HG03039 (cell line): ENCODE measurements around the gene MAP3K7CL.
A peak's percentile ranks its signal among the peaks of the same experiment; 100 is the strongest.

Source experiments
- ATAC-seq: cut with Tn5 transposase; IDR thresholded peaks from one replicate; pipeline ENCODE4 v1.9.1; 2021; ENCODE audit warnings: mild to moderate bottlenecking, moderate library complexity; ENCODE audit not compliant: unreplicated experiment

MAP3K7CL gene

DNA sequence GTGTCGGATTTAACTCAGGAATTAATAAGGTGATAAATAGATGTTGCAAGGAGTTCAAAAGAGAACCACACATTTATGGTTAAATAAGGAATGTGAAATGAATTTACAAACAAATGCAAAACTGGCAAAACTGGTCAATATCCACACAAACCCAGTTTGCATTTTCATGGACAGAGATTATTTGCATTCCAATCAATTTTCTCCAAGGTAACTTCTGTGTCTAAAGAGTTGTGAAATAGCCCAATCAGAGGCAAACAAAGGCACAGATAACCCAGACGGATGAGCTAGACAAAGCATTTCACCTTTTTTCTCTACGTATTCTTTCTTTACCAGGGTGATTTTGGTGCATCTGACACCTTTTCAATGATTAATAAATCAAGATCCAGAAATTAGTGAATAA lies 63.9 kb downstream of the MAP3K7CL start:
- ATAC-seq = no peak

GRCh38 chr21:29194847-29195246 lies 64.4 kb downstream of the MAP3K7CL start:
- ATAC-seq = no peak

GRCh38 chr21:29195981-29196669 lies 65.7 kb downstream of the MAP3K7CL start:
- peak; percentile 89 for ATAC-seq

DNA sequence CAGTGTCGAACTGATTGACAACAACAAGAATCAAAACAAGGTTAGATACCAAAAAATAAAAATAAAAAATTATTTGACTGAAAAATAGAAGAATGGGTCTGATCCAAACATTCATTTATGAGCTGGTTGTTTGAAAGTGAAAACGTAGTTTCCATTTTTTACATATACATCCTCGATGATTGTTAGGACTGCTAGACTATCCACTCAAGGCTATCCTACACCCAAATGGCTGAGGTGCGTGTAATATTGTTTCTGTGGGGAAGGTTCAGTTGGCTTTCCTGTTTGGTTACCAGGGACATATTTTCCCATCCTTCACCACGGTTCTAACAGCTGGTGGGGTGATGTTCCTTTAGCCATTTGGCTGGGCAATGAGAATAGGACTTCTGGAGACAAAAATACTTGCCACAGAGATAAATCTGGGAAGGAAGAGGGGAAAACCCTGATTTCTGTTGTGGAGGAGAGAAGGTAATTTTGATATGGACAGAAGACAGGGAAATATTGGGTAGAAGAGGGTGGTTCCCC lies 66.3 kb downstream of the MAP3K7CL start:
- peak; percentile 12 for ATAC-seq

- no peak for ATAC-seq
These were observed 70.7 kb downstream of the MAP3K7CL start for GRCh38 chr21:29201186-29201585.

DNA sequence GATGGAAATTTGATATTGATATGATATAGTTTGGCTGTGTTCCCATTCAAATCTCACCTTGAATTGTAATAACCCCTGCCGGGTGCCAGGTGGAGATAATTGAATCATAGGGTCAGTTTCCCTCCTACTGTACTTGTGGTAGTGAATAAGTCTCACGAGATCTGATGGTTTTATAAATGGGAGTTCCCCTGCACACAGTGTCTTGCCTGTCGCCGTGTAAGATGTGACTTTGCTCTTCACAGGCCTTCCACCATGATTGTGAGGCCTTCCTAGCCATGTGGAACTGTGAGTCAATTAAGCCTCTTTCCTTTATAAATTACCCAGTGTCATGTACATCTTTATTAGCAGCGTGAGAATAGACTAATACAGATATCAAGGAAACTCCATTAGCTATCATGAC lies 74.6 kb downstream of the MAP3K7CL start:
- no peak for ATAC-seq

DNA sequence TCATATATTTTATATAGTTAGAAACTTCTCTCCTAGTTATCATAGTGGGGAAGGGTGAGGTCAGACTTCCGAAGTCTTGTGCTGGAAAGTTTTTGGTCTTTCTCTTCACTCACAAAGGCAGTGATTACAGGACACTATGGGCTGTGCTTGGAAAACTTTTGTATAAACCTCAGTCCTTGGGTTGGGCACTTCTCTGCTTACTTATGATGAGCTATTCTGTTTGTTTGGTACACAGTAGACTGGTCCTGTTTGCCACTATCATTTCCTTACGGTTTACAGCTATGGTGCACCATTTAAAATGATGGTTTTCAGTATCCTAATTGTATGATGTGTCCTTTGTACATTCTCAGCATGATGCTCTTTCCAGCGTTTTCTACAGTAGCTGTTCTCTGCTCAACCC lies 75.5 kb downstream of the MAP3K7CL start:
- no peak for ATAC-seq

- ATAC-seq = no peak
These were observed 76.0 kb downstream of the MAP3K7CL start for GRCh38 chr21:29206445-29206844.

GRCh38 chr21:29207201-29207600 lies 76.8 kb downstream of the MAP3K7CL start:
- ATAC-seq = no peak

DNA sequence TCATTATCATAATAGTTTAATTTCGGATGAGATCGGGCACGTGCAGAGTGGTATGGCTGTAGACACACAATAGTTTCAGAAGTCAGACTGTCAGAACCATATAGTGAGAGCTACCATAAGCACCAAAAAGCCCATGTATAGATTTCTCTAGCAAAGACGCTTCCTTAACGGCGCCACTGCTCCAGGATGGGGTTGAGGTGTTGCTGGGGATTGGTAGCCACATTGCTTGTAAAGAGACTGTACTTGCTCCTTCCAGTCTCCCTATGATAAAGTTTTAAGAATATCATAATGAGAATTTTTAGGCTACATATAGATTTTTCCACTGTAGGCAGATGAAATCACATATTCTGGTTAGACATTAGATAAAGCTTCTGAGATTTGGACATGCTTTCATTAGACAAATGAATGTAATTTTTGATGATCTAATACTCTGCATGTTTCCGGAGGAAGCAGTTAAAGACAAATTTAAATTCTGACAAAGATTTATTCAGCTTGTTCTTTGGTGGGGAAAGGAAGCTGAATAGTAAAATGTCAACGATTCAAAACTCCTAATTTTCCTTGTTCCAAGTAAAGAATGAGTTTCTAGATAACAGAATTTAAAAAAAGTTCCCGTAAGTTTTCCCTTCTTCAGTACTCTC lies 77.7 kb downstream of the MAP3K7CL start:
- ATAC-seq = no peak

GRCh38 chr21:29208682-29209059 lies 78.2 kb downstream of the MAP3K7CL start:
- no peak for ATAC-seq

GRCh38 chr21:29209696-29210095 lies 79.3 kb downstream of the MAP3K7CL start:
- no peak for ATAC-seq

DNA sequence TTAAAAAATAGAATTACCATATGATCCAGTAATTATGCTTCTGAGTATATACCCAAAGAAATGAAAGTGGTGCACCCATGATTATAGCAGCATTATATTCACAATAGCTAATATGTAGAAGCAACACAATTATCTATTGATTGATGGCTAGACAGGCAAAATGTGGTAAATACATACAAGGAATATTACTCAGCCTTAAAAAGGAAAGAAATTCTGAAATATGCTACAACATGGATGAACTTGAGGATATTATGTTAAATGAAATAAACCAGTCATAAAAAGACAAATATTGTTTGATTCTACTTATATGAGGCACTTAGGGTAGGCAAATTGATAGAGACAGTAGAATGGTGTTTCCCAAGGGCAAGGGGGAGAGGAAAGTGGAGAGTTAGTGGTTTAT lies 80.8 kb downstream of the MAP3K7CL start:
- ATAC-seq = no peak

- no peak for ATAC-seq
These were observed 82.0 kb downstream of the MAP3K7CL start for GRCh38 chr21:29212446-29212845.

DNA sequence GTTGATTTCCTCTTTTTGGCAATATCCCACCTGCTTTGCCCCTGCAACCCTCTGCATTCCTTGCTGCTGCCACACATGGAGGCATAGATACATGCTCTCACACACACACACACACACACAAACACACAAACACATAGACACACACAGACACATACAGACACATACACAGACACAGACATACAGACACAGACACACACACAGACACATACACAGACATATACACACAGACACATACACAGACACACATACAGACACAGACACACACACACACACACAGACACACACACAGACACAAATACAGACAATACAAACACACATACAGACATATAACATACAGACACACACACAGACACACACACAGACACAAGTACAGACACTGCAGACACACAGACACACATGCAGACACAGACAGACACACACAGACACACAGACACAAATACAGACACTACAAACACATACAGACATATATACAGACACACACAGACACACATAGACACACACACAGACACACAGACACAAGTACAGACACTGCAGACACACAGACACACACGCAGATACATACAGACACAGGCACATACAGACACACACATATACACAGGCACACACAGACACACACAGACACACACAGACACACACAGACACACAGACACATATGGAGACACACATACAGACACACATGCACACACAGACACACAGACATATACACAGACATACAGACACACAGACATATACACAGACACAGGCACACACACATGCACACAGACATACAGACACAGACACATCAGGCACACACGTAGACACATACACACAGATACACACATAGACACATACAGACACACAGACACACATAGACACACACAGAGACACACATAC lies 83.3 kb downstream of the MAP3K7CL start:
- no peak for ATAC-seq

DNA sequence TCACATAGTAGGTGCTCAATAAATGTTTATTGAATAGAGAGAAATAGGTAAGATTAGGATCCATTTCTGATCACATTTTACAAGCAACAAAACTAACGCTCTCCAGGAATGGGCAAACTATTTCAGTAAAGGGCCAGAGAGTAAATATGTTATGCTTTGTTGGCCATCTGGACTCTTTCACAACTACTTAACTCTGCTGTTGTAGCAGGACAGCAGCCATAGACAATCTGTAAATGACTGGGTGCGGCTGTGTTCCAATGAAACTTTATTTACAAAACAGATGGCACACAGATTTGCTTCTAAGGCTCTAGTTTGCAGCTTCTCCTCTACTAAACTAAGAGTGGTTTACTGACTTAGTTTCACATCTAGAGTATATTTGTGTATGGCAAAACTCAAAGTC lies 85.3 kb downstream of the MAP3K7CL start:
- no peak for ATAC-seq

DNA sequence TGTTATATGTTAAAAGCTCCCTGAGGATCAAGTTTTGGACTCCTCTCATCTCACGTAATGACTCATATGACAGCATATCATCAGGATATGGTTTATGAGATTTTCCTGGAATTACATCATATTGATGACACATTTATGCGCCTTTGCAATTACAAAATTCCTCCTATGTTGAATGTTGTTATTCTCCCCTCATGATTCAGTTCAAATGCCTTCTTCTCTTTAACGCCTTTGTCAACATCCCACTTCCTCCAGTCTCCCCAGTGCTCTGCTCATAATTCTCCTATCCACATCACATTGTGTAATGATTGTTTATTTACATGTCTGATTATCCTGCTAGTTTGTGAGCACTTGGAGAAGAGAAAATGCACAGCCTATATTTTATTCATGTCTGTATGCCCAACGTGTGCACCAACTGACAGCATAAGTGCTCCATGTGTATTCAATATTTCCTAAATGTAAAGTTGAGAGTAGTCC lies 87.4 kb downstream of the MAP3K7CL start:
- no peak for ATAC-seq

- ATAC-seq = no peak
These were observed 88.3 kb downstream of the MAP3K7CL start for GRCh38 chr21:29218749-29219148.

DNA sequence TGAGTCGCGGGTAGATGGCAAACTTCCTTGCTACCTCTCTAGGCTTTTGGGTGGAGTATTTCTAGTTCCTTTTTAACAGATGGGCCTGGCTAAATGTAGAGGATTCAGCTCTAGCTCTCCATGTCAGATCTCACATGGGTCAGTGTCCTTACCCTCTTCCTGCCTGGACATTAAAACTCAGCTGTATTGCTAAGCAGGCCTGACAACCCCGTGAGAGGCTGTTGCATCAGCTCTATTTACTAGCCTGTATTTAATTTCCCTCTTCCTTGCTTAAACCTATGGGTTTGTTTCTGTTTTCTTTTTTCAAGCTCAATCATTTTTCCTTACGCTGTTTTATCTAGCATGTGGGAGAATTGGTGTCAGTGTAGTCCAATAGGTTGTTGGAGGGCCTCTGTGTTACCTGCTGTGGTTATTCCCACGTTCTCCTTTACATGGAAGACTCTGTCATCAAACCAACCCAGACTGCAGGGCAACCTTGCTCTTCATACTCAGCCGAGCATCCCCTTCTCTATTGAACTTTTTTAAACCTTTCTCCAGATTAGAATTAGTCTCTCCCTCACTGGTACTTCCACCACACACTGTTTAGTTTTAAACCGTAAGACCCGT lies 88.8 kb downstream of the MAP3K7CL start:
- ATAC-seq = no peak

DNA sequence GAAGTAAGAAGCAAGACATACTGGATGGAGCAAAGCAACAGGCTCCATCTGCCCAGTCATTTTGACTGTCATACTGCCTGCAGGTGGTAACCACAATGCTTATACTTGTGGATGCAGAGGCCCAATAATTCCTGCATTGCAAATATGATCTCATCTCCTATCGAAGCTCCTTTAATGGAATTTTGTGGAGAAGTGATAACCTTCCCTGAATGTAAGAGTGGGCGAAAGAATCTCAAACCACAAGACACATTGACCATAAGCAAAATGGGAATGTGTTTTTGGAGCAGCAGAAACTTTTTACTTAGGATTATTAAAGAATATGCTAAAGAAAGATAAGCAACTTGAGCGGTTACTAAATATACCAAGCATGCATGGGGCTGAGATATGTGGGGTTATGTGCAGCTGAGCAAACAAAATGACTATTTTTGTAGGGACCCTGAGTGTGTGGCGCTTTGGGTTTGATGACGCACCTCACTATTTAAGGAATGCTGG lies 90.9 kb downstream of the MAP3K7CL start:
- ATAC-seq = no peak

DNA sequence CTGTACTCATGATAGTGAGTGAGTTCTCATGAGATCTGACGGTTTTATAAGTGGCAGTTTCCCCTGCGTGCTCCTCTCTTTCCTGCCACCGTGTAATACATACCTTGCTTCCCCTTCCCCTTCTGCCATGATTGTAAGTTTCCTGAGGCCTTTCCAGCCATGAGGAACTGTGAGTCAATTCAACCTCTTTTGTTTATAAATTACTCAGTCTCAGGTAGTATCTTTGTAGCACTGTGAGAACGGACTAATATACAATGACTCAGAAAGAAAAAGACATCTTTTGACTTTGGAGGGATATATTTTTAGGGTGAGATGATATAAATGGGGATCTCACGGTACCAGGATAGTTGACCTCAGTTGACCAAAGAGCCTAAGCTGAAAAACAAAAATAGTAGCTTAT lies 93.6 kb downstream of the MAP3K7CL start:
- peak; percentile 38 for ATAC-seq
